ENCODE measurements around the gene ATP1A1.
A peak's percentile ranks its signal among the peaks of the same experiment; 100 is the strongest.

ATP1A1 gene

DNA sequence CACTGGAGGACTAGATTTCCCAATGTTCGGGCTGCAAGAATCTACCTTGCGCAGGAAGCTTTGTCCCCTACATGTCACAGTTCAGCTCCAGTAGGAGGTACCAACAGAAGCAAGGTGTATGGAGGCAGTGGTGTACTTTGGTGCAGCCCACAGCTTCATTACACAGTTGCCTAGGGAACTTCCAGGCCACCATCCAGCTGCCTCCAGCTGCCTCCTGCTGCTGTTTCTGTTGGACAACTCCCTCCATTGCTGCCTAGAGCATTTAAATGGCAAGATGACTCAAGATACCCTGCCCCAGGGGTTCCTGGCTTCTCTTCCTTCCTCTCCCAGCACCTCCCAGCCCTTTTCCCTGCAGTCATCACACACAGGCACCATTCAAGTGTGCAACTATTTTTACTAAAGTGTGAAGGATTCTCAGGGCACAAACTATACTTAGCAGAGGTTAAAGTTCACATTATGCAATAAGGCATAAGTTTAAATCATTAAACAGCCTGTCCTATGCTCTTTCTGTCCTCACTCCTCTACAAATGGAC lies 39.0 kb upstream of the ATP1A1 start:
- no peak for ATAC-seq (replicated peaks)
- Mint-ChIP-seq H3K4me3 (no peak overlapping the region), H3K9me3 (no peaks in the 10 kb centered on the region), H3K27me3 (peaks cover 18 to 43% of the 10 kb centered on the region in 2 donors), H3K27ac (no peak overlapping the region), H3K4me1 (ENCODE audit: low read depth in 2 of 2) (no peaks in the 10 kb centered on the region), H3K36me3 (ENCODE audit: insufficient read depth) (no peaks in the 10 kb centered on the region)
- no peak for DNase-seq

- no peak for ATAC-seq (replicated peaks)
- H3K27me3 Mint-ChIP-seq = peaks cover 18 to 43% of the 10 kb centered on the region in 2 donors
- H3K27ac Mint-ChIP-seq = peak overlapping the region; percentile 11 to 67
- DNase-seq = no peak
- H3K36me3 Mint-ChIP-seq (ENCODE audit: insufficient read depth) = no peaks in the 10 kb centered on the region
- H3K4me3 Mint-ChIP-seq = no peak overlapping the region
- no peaks in the 10 kb centered on the region for H3K9me3 Mint-ChIP-seq
- H3K4me1 Mint-ChIP-seq (ENCODE audit: low read depth in 2 of 2) = no peaks in the 10 kb centered on the region
Observed at GRCh38 chr1:116334868-116335635, 38.0 kb upstream of the ATP1A1 start.

DNA sequence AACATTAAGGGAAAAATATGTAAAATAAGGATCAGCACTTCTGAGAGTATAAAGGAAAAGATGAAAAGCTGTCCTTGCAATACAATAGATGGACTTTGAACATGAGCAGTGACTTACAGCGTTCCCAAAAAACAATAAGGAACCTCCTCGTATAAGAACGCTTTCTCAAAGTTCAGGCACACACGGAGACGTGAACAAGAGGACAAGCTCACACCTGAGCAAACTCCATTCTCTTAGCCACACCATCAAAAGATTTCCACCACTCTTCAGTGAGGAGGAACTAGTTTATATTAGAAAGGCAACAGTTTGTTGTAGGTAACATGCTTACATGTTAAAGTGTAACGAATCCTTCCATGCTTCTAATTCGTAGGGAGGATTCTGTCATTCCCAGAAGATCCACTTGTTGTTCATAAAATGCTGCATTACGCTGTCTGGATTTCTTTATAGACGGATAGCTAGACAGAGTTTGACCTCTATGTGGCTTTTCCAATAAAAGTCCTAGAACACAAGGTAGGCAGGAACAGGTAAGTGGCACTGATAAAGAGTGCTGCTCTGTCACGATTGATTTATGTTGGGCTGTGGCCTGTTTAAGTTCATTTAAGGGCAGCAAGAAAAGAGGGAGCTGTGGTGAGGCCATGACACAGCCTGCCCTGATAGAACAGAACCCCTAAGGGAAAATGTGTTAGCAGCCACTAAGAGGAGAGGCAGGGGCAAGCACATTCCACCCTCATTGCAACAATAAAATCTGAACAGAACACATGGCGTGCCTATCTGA lies 37.0 kb upstream of the ATP1A1 start:
- Mint-ChIP-seq H3K27me3 (peaks cover 18 to 43% of the 10 kb centered on the region in 2 donors), H3K4me3 (no peak overlapping the region), H3K4me1 (ENCODE audit: low read depth in 2 of 2) (no peaks in the 10 kb centered on the region), H3K27ac (no peak overlapping the region), H3K9me3 (no peaks in the 10 kb centered on the region), H3K36me3 (ENCODE audit: insufficient read depth) (no peaks in the 10 kb centered on the region)
- DNase-seq = no peak
- no peak for ATAC-seq (replicated peaks)

DNA sequence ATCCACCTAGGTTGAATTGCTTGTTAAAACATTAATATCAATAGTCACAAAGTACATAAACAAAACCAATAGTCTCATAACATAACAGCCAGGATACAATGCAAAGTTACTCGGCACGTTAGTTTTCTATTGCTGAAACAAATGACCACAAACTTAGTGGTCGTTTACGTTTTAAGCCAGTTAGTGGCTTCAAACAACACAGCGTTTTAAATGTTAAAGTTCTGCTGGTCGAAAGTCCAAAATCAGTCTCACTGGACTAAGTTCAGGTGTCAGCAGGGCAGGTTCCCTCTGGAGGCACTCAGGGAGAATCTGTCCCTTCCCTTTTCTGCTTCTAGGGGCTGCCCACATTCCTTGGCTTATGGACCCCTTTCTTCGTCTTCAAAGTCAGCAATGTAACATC lies 35.6 kb upstream of the ATP1A1 start:
- H3K4me1 Mint-ChIP-seq (ENCODE audit: low read depth in 2 of 2) = no peaks in the 10 kb centered on the region
- H3K36me3 Mint-ChIP-seq (ENCODE audit: insufficient read depth) = no peaks in the 10 kb centered on the region
- H3K27me3 Mint-ChIP-seq = peaks cover 18 to 43% of the 10 kb centered on the region in 2 donors
- H3K4me3 Mint-ChIP-seq = no peak overlapping the region
- ATAC-seq (replicated peaks) = no peak
- no peaks in the 10 kb centered on the region for H3K9me3 Mint-ChIP-seq
- no peak overlapping the region for H3K27ac Mint-ChIP-seq
- no peak for DNase-seq

DNA sequence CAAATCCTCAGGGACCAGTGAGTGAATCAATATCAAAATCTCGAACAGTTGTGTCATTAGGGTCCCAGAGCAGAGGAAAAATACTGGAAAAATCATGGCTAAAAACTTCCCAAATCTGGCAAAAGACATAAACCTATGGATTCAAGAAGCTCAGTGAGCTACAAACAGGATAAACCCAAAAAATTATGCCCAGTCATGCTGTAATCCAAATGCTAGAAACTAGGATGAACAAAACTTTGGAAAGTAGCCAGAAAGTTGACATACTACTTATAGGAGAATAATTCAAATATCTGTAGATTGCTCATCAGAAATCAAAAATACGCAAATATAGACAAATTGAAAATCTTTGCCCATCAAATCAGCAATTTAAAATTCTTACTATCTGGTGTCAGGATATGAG lies 34.6 kb upstream of the ATP1A1 start:
- ATAC-seq (replicated peaks) (no peak), DNase-seq (no peak)
- Mint-ChIP-seq H3K4me3 (no peak overlapping the region), H3K9me3 (no peaks in the 10 kb centered on the region), H3K27me3 (peaks cover 18 to 42% of the 10 kb centered on the region in 2 donors), H3K27ac (no peak overlapping the region), H3K36me3 (ENCODE audit: insufficient read depth) (no peaks in the 10 kb centered on the region), H3K4me1 (ENCODE audit: low read depth in 2 of 2) (no peaks in the 10 kb centered on the region)

DNA sequence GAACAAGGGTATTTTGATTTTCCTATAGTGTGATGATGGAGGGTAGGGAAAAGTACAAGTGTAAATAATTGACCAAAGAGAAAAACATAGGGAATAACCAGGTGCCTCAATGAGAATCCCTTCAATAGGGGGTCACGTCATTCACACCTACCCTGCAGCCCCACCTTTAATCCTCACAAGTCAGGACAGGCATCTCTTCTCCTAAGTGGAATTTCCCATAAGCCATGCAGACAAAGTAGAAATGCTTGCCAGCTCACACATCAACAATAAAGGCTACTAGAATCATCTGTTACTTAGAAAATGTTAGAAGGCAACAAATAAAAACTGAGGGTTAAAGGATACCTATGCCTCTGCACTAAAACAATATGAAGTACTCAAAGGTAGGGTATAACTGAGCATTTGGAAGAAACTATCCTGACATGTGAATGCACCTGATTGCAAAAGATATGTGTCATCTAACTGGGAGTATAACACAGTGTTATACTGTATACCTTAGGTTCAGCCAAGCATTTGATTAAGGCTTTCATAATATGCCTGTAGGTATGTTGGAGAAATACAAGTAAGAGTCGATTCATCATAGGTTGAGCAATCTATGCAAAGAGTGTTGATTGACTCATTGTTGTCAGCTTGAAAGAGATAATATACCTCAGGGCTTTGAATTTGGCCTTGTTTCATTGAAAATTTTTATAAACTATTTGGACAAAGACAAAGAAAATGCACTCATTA lies 32.4 kb upstream of the ATP1A1 start:
- no peak for ATAC-seq (replicated peaks)

GRCh38 chr1:116343019-116343418 lies 30.0 kb upstream of the ATP1A1 start:
- H3K27me3 Mint-ChIP-seq = peaks cover 0 to 1% of the 10 kb centered on the region in 2 donors
- DNase-seq (no peak), ATAC-seq (replicated peaks) (no peak)
- H3K4me3 Mint-ChIP-seq = no peak overlapping the region
- no peaks in the 10 kb centered on the region for H3K9me3 Mint-ChIP-seq
- no peaks in the 10 kb centered on the region for H3K36me3 Mint-ChIP-seq (ENCODE audit: insufficient read depth)
- peaks cover 0 to 3% of the 10 kb centered on the region in 2 donors for H3K4me1 Mint-ChIP-seq (ENCODE audit: low read depth in 2 of 2)
- no peak overlapping the region for H3K27ac Mint-ChIP-seq

More for the DNA sequence above, 32.4 kb upstream of the ATP1A1 start:
- peaks cover 12 to 23% of the 10 kb centered on the region in 2 donors for H3K27me3 Mint-ChIP-seq
- no peak overlapping the region for H3K27ac Mint-ChIP-seq
- H3K36me3 Mint-ChIP-seq (ENCODE audit: insufficient read depth) = no peaks in the 10 kb centered on the region
- H3K4me1 Mint-ChIP-seq (ENCODE audit: low read depth in 2 of 2) = no peaks in the 10 kb centered on the region
- H3K4me3 Mint-ChIP-seq = no peak overlapping the region
- no peak for DNase-seq
- H3K9me3 Mint-ChIP-seq = no peaks in the 10 kb centered on the region

DNA sequence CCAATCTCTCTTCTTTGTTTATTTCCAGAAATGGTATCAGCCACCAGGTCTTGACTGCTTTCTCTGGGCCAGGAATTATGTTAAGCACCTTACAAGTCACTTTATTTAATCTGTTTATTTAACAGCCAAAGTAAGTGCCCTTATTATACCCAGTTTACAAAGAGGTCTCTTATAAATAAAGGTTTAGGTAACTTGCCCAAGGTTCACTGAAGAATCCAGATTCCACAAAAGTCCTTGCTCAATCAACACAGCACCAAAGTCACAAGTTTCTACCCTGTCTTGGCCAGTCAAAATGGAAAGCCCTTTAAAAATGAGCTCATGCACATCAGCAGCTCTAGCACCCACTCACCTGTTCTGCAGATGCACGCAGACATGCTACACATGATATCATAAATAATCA lies 28.0 kb upstream of the ATP1A1 start:
- Mint-ChIP-seq H3K27ac (peak overlapping the region in 1 of 2 donors; percentile 54), H3K4me3 (no peak overlapping the region), H3K36me3 (ENCODE audit: insufficient read depth) (no peaks in the 10 kb centered on the region), H3K4me1 (ENCODE audit: low read depth in 2 of 2) (peaks cover 0 to 3% of the 10 kb centered on the region in 2 donors), H3K27me3 (no peaks in the 10 kb centered on the region), H3K9me3 (no peaks in the 10 kb centered on the region)
- DNase-seq (no peak), ATAC-seq (replicated peaks) (no peak)

GRCh38 chr1:116345843-116346242 lies 27.2 kb upstream of the ATP1A1 start:
- Mint-ChIP-seq H3K9me3 (no peaks in the 10 kb centered on the region), H3K4me3 (no peak overlapping the region), H3K36me3 (ENCODE audit: insufficient read depth) (no peaks in the 10 kb centered on the region), H3K27ac (peak overlapping the region in 1 of 2 donors; percentile 54), H3K27me3 (no peaks in the 10 kb centered on the region), H3K4me1 (ENCODE audit: low read depth in 2 of 2) (peaks cover 0 to 3% of the 10 kb centered on the region in 2 donors)
- ATAC-seq (replicated peaks) = peak; percentile 72
- DNase-seq = peak in 2 of 3 experiments; percentile 3 to 11

DNA sequence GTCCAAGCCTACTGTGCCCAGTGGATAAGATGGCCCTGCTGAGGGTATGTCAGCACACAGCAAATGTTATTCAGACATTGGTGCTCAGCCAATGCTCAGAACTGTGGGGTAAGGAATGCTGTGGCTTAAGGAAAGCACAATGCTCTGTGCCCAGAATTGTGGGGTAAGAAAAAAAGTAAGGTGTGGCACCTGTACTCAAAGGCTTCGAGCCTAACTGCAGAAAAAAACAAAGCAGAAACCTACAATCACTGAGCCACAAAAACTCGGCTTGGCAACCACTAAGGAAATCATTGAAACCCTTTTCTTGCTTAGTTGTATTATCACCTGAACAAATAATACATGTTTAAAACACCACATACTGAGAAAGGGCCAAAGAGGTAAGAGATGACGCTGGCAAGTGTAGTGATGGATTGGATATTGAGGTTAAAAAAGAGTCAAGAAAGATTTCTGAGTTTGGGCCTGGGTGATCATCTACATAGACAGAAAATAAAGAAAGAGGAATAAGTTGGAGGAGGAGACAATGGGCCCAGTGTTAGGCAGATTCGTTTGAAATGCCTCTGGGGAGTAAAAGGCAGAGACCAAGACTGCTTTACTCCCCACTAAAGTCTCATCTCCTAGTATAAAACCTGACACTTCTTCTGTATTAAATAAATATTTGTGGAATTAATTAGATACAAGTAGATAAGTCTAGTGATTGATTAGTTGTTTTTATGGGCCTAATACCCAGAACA lies 25.9 kb upstream of the ATP1A1 start:
- H3K27me3 Mint-ChIP-seq = no peaks in the 10 kb centered on the region
- no peak overlapping the region for H3K4me3 Mint-ChIP-seq
- peak overlapping the region in 1 of 2 donors; percentile 0 for H3K27ac Mint-ChIP-seq
- DNase-seq = no peak
- ATAC-seq (replicated peaks) = no peak
- peaks cover under 1 to 3% of the 10 kb centered on the region in 2 donors for H3K4me1 Mint-ChIP-seq (ENCODE audit: low read depth in 2 of 2)
- H3K9me3 Mint-ChIP-seq = no peaks in the 10 kb centered on the region
- H3K36me3 Mint-ChIP-seq (ENCODE audit: insufficient read depth) = peaks cover under 1% of the 10 kb centered on the region

- DNase-seq (no peak), ATAC-seq (replicated peaks) (no peak)
- Mint-ChIP-seq H3K4me1 (ENCODE audit: low read depth in 2 of 2) (peaks cover 5 to 7% of the 10 kb centered on the region in 2 donors), H3K27ac (no peak overlapping the region), H3K4me3 (no peak overlapping the region), H3K9me3 (no peaks in the 10 kb centered on the region), H3K27me3 (no peaks in the 10 kb centered on the region), H3K36me3 (ENCODE audit: insufficient read depth) (peaks cover 3% of the 10 kb centered on the region)
Observed at GRCh38 chr1:116347696-116348095, 25.3 kb upstream of the ATP1A1 start.

DNA sequence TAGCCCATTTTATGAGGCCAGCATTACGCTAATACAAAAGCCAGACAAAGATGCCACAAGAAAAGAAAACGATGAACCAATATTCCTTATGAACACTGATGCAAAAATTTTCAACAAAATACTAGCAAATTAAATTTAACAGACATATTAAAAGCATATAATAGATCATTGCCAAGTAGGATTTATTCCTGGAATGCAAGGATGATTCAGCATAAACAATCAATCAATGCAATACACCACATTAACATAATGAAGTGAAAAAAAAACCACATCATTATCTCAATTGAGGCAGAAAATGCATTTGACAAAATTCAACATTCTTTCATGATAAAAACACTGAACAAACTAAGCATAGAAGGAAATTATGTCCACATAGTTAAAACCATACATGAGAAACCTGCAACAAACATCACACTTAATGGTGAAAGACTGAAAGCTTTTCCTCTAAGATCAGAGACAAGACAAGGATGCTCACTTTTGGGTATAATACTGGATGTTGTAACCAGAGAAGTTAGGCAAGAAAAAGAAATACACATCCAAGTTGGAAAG lies 22.9 kb upstream of the ATP1A1 start:
- no peaks in the 10 kb centered on the region for H3K9me3 Mint-ChIP-seq
- DNase-seq = no peak
- H3K36me3 Mint-ChIP-seq (ENCODE audit: insufficient read depth) = peaks cover 3% of the 10 kb centered on the region
- H3K27me3 Mint-ChIP-seq = no peaks in the 10 kb centered on the region
- H3K4me3 Mint-ChIP-seq = no peak overlapping the region
- H3K27ac Mint-ChIP-seq = no peak overlapping the region
- ATAC-seq (replicated peaks) = no peak
- H3K4me1 Mint-ChIP-seq (ENCODE audit: low read depth in 2 of 2) = peaks cover 5 to 7% of the 10 kb centered on the region in 2 donors

Data from effector memory CD8-positive, alpha-beta T cell (primary cell).